Measurements from ENCODE around the gene ENDOV.
A peak's percentile ranks its signal among the peaks of the same experiment; 100 is the strongest.

Gene ENDOV

GRCh38 chr17:80474231-80474960 is 59.4 kb downstream of the ENDOV start:
- TF ChIP-seq GATA1 (IDR thresholded peaks at IDR 0.05; ENCODE audit: low read depth, low read length), result no peak
- TF ChIP-seq POLR2A (IDR thresholded peaks at IDR 0.05; ENCODE audit: low read length), result no peak
- DNase-seq, result no peak

- TF ChIP-seq POLR2A (IDR thresholded peaks at IDR 0.05; ENCODE audit: low read length) (no peak), GATA1 (IDR thresholded peaks at IDR 0.05; ENCODE audit: low read depth, low read length) (no peak)
Measured at GRCh38 chr17:80474961-80475909, 60.3 kb downstream of the ENDOV start.

DNA sequence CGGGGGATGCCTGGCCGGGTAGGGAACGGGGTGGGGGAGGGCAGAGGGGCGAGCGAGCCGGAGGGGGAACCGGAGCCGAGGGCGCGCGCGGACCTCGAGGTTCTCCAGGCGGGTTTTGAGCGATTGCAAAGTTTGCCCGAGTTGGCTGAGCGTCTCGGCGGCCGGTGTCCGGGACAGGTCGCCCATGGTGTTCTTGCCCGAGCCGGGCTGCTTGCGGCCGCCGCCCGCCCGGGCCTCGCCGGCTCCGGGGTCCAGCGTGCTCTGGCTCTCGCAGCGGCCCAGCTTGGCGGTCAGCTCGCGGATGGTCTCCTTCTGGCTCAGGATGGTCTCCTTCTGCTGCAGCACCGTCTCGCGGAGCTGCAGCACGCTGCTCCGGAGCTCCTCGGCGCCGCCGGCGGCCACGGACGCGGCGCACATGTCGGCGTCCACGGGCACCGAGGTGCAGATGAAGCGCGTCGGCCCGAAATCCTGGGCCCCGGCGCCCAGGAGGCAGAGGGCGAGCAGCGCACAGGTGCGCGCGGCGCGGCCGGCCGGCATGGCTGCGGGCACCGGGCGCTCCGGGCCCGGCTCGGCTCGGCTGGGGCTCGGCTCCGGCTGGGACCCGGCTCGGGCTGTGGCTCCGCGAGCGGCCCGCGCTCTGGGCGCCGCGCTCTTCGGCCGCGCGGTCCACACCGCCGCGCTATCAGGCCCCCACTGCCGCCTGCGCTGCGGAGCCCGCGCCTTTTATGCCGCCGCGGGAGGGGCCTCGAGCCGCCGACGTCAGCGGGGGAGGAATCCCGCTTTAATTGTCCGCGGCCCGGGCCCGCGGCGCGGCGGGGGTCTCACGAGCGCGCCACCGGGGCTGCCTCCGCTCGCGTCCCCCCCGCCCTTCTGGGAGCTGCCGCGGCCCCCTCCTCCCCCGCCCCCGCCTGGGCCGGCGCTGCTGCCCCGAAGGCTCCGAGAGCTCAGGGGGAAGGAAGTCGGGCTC is 61.2 kb downstream of the ENDOV start, which contains the start of gene NPTX1:
Gene NPTX1 (minus strand): TSS at position 698 of the 967 bp plus-strand sequence. CDS start 161 bp downstream, at position 537.
- TF ChIP-seq GATA1 (IDR thresholded peaks at IDR 0.05; ENCODE audit: low read depth, low read length) (no peak), POLR2A (IDR thresholded peaks at IDR 0.05; ENCODE audit: low read length) (no peak)
- DNase-seq, result no peak

More at GRCh38 chr17:80474961-80475909, 60.3 kb downstream of the ENDOV start:
- no peak for DNase-seq

- TF ChIP-seq GATA1 (IDR thresholded peaks at IDR 0.05; ENCODE audit: low read depth, low read length) (no peak), POLR2A (IDR thresholded peaks at IDR 0.05; ENCODE audit: low read length) (no peak)
- no peak for DNase-seq
Measured at GRCh38 chr17:80476877-80477646, 62.1 kb downstream of the ENDOV start.

DNA sequence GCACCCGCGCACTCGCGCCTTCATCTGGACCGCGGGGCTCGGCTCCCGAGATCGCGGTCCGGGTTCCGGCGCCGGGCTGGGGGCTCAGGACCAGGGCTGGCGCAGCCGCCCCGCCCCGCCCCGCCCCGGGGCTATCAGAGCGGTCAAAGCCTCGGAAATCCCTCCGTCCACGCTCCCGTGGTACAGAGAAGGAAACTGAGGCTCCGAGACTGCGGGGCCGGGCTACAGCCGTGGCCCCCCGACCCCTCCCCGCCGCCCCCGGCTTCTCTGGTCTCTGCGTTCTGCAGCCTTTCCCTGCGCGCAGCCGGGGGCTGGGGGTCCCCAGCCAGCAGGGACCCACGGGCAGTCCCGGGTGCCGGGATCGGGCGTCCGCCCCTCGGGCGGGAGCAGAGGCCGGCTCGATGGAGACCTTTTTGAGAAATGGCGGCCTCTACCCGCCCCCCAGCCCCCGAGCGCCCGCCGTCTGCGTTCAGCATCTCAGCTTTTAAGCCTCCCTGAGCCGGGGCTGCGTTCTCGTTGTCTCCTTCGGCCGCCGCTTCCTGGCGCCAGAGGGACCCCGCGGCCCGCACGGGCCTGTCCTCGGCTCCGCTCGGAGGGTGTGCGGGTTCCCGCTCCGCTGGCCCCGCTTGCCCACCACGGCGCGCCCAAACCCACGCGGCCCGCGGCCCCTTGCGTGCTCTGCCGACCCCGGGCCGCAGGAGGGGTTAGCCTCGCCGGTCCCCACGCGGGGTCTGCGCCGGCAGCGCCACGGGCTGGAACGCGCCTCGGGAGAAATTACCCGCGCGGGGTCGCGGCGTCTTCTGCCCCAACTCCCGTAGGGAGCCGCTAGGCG is 62.9 kb downstream of the ENDOV start:
- DNase-seq, result peak; percentile 27 to 37
- TF ChIP-seq POLR2A (IDR thresholded peaks at IDR 0.05; ENCODE audit: low read length) (no peak), GATA1 (IDR thresholded peaks at IDR 0.05; ENCODE audit: low read depth, low read length) (no peak)

DNA sequence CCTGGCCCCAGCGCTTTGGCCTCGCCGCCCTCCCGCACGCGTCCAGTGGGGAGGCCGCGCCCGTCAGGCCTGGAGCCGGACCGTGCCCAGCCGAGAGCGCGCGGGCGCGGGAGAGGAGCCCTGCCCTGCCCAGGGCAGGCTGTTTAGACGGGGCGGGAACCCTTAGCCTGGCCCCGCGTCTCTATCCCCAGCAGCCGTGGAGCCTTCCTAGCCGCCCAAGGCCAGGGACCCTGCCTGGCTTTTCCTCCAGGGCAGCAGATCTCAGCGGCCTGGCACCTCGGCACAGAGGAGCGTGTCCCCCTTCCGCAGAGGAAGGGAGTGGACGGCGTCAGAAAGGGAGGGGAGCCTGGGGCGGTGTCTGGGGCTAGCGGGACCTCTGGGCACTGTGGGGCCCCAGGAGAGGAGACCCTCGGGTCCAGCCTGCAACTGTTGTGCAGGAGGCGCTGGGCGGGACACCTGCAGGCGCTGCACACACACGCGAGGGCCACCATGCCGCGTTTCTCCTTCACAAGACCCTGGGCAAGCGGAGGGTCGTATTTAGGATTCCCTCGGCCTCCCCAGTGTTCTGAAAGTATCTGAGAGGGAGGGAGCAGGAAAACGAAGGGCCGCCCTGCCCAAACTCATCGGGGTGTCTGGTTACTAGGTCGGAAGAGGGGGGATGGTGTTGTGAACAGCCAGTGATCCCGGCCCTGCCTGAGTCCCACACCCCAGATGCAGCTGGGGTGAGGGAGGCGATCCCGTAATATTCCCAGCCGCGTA is 63.7 kb downstream of the ENDOV start:
- DNase-seq, result no peak
- TF ChIP-seq GATA1 (IDR thresholded peaks at IDR 0.05; ENCODE audit: low read depth, low read length) (no peak), POLR2A (IDR thresholded peaks at IDR 0.05; ENCODE audit: low read length) (no peak)

DNA sequence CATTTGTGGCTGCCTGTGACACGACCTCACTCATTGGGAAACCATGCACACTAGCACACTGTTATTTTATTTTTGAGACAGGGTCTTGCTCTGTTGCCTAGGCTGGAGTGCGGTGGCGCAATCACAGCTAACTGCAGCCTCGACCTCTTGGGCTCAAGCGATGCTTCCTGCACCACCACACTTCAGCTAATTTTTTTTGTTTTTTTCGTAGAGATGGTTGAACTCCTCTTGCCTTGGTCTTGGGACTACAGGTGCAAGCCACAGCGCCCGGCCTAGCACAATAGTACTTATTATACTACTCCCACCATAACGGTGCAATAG is 64.2 kb downstream of the ENDOV start:
- TF ChIP-seq GATA1 (IDR thresholded peaks at IDR 0.05; ENCODE audit: low read depth, low read length) (no peak), POLR2A (IDR thresholded peaks at IDR 0.05; ENCODE audit: low read length) (no peak)
- no peak for DNase-seq

DNA sequence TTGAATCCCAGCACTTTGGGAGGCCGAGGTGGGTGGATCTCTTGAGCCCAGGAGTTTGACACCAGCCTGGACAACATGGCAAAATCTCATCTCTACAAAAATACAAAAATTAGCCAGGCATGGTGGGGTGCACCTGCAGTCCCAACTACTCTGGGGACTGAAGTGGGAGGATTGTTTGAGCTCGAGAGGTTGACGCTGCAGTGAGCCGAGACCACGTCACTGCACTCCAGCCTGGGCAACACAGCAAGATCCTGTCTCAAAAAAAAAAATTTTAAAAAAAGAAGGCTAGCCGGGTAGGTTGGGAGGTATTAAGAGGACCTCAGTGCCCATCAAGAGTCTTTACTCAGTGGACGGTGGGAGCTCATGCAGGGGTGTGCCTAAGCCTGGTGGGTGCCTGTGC is 65.3 kb downstream of the ENDOV start:
- DNase-seq, result no peak
- no peak for TF ChIP-seq GATA1 (IDR thresholded peaks at IDR 0.05; ENCODE audit: low read depth, low read length)
- TF ChIP-seq POLR2A (IDR thresholded peaks at IDR 0.05; ENCODE audit: low read length), result no peak

GRCh38 chr17:80481284-80482057 is 66.5 kb downstream of the ENDOV start:
- no peak for TF ChIP-seq POLR2A (IDR thresholded peaks at IDR 0.05; ENCODE audit: low read length)
- TF ChIP-seq GATA1 (IDR thresholded peaks at IDR 0.05; ENCODE audit: low read depth, low read length), result no peak
- no peak for DNase-seq

- no peak for TF ChIP-seq GATA1 (IDR thresholded peaks at IDR 0.05; ENCODE audit: low read depth, low read length)
Measured at GRCh38 chr17:80482058-80482318, 67.0 kb downstream of the ENDOV start.

More at GRCh38 chr17:80482058-80482318, 67.0 kb downstream of the ENDOV start:
- DNase-seq, result no peak

Data from erythroblast (primary cell).